Measurements from ENCODE around the gene RNF152. TPM values are rescaled to one million over a fixed set of nuclear protein-coding genes. Genes with fewer than 3 reads are reported as not detected.
A peak's percentile ranks its signal among the peaks of the same experiment; 100 is the strongest.

RNF152 gene
- total RNA-seq, 4 donors from 2014 or later: 19.4 to 28.7 (median 21.8) TPM

DNA sequence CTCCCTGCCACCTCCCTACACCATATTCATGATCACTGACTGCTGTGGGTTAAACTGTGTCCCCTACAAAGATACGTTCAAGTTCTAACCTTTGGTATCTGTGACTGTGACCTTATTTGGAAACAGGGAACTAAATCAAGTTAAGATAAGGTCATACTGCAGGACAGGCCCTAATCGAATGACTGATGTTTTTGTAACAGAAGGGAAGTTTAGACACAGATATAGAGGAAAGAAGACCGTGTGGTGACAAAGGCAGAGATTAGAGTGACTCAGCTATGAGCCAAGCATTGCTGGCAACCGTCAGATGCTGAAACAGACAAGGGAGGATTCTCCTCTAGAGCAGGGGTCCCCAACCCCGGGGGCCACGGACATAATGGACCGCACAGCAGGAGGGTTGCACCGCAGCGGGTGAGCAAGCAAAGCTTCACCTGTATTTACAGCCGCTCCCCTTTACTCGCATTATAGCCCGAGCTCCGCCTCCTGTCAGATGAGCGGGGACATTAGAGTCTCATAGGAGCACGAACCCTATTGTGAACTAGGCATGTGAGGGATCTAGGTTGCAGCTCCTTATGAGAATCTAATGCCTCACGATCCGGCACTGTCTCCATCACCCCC is 28.9 kb upstream of the RNF152 start:
- Histone ChIP-seq H3K9me3 (no peaks in the 10 kb centered on the region), H3K27ac (no peak overlapping the region), H3K4me3 (replicated peaks in 1 of 3) (no peak overlapping the region), H3K4me1 (peaks cover 3 to 8% of the 10 kb centered on the region in 2 donors), H3K36me3 (no peaks in the 10 kb centered on the region), H3K27me3 (no peaks in the 10 kb centered on the region)
- no peak for TF ChIP-seq POLR2A (IDR thresholded peaks at IDR 0.05)
- TF ChIP-seq, protein P1, sequence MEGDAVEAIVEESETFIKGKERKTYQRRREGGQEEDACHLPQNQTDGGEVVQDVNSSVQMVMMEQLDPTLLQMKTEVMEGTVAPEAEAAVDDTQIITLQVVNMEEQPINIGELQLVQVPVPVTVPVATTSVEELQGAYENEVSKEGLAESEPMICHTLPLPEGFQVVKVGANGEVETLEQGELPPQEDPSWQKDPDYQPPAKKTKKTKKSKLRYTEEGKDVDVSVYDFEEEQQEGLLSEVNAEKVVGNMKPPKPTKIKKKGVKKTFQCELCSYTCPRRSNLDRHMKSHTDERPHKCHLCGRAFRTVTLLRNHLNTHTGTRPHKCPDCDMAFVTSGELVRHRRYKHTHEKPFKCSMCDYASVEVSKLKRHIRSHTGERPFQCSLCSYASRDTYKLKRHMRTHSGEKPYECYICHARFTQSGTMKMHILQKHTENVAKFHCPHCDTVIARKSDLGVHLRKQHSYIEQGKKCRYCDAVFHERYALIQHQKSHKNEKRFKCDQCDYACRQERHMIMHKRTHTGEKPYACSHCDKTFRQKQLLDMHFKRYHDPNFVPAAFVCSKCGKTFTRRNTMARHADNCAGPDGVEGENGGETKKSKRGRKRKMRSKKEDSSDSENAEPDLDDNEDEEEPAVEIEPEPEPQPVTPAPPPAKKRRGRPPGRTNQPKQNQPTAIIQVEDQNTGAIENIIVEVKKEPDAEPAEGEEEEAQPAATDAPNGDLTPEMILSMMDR (IDR thresholded peaks at IDR 0.05): no peak
- intact Hi-C loops (cut with DNase I): no loop called here
- WGBS, 2 donors: 84 to 92% methylated on average over 17 of the region's 17 CpGs
- no peak for DNase-seq

DNA sequence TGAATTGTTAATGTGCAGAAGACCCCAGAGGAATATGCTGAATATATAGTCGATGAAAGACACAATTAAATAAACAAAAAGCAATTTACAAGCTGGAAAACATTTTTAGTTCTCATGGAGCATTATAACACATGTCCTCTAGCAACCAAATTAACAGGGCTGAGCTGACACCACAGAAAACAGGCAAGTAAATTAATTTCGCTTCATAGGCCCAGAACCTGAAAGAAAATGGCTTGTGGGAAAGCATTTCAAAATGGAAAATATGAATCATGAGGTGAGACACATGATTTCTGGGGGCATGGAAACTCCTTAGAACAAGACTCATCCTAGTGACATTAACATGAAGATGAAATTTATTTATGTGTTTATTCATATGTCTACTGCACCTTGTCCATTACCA is 25.0 kb upstream of the RNF152 start:
- intact Hi-C loops (cut with DNase I): no loop called here
- no peak for TF ChIP-seq POLR2A (IDR thresholded peaks at IDR 0.05)
- TF ChIP-seq, protein P1 (IDR thresholded peaks at IDR 0.05): no peak
- no peak for DNase-seq
- H3K4me3 ChIP-seq (replicated peaks in 1 of 3): no peak overlapping the region
- no peaks in the 10 kb centered on the region for H3K27me3 ChIP-seq
- WGBS, 2 donors: 79 to 84% methylated on average over 2 of the region's 2 CpGs
- no peaks in the 10 kb centered on the region for H3K9me3 ChIP-seq
- no peaks in the 10 kb centered on the region for H3K36me3 ChIP-seq
- H3K27ac ChIP-seq: no peak overlapping the region
- peaks cover 9 to 13% of the 10 kb centered on the region in 2 donors for H3K4me1 ChIP-seq

DNA sequence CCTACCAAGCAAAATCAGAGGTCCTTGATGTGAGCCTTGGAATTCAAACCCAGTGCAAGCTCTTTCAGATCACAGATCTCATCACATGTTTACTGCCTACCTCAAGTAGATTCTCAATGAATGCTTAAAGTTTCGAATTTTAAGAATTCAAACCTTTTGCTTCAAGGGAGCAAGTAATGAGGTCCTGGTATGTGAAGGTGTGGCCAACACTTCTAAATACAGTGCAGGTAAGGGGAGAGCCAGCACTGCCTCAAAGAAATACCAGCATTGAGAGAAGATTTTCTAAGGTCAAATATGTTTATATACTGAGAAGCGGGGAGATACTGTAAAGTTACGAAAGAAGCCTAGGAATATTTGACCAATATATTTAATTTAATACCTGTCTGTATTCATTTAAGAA is 19.7 kb upstream of the RNF152 start:
- H3K27ac ChIP-seq: no peak overlapping the region
- no peaks in the 10 kb centered on the region for H3K36me3 ChIP-seq
- intact Hi-C loops (cut with DNase I): no loop called here
- peaks cover 9 to 13% of the 10 kb centered on the region in 2 donors for H3K4me1 ChIP-seq
- no peaks in the 10 kb centered on the region for H3K9me3 ChIP-seq
- no peak overlapping the region for H3K4me3 ChIP-seq (replicated peaks in 1 of 3)
- no peak for DNase-seq
- no peaks in the 10 kb centered on the region for H3K27me3 ChIP-seq
- TF ChIP-seq, protein P1 (IDR thresholded peaks at IDR 0.05): no peak
- no peak for TF ChIP-seq POLR2A (IDR thresholded peaks at IDR 0.05)
- 82 to 91% methylated on average over 3 of the region's 3 CpGs for WGBS, 2 donors

DNA sequence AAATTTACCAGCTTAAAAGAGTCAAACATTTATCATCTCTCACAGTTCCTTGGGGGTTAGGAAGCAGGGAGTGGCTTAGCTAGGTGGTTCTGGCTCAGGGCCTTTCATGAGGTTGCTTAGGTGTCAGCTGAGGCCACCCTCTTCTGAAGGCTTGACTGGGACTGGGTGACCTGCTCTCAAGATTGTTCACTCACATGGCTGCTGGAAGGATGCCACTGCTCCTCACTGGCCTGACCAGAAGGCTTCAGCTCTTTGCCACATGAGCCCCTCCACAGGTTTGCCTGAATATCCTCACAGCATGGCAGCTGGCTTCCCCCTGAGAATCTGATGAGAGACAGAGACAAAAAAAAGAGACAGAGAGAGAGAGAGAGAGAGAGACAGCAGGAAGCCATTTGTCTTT is 17.3 kb upstream of the RNF152 start:
- TF ChIP-seq, protein P1 (IDR thresholded peaks at IDR 0.05): no peak
- TF ChIP-seq POLR2A (IDR thresholded peaks at IDR 0.05): no peak
- Histone ChIP-seq H3K4me1 (no peaks in the 10 kb centered on the region), H3K27me3 (no peaks in the 10 kb centered on the region), H3K4me3 (replicated peaks in 1 of 3) (no peak overlapping the region), H3K27ac (no peak overlapping the region), H3K36me3 (no peaks in the 10 kb centered on the region), H3K9me3 (no peaks in the 10 kb centered on the region)
- intact Hi-C loops (cut with DNase I): no loop called here
- DNase-seq: peak; percentile 71 to 76

DNA sequence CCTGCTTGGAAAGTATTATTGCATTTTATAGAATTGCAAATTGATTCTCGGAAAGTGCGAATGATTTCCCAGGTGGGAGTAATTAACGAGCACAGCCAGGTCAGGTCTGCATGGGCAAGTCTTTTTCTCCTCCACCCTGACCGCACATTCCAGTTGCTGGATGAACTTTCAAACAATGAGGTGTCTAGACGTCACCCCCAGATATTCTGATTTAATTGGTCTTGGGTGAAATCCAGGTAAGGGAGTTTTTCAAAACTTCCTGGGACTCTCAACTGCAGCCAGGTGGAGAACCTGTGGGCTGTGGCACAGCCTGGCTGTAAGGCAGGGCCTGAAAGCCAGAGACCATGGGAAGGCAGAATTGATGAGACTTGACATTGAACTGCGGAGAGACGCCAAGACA is 15.9 kb upstream of the RNF152 start:
- Histone ChIP-seq H3K36me3 (no peaks in the 10 kb centered on the region), H3K27me3 (no peaks in the 10 kb centered on the region), H3K4me3 (replicated peaks in 1 of 3) (no peak overlapping the region), H3K27ac (no peak overlapping the region), H3K9me3 (no peaks in the 10 kb centered on the region), H3K4me1 (no peaks in the 10 kb centered on the region)
- intact Hi-C loops (cut with DNase I): no loop called here
- TF ChIP-seq, protein P1 (IDR thresholded peaks at IDR 0.05): no peak
- DNase-seq: no peak
- 80% methylated on average over 7 of the region's 7 CpGs for WGBS, 2 donors

All from thyroid gland (tissue), 4 donors.